Keratinocyte (primary cell): ENCODE data around the gene SAMD5. TPM values are rescaled to one million over a fixed set of nuclear protein-coding genes. Genes with fewer than 3 reads are reported as not detected.

Experiments used
- DNase-seq: peaks from one replicate; pipeline ENCODE4 v3.0.0-alpha.2; 2011; ENCODE audit warnings: low read depth, missing footprints, low spot score
- FAIRE-seq: peaks from 2 replicates; lab custom pipeline; 2011; peaks lifted over from hg19 to GRCh38; lab: Jason Lieb, UNC
- H2AFZ ChIP-seq: 2 replicates; pipeline ENCODE4 v1.6.0; 2012; ENCODE audit warnings: low read length, control low read depth, inconsistent platforms; ENCODE audit not compliant: control insufficient read depth
- H3K27ac ChIP-seq: 2 replicates; pipeline ENCODE4 v1.5.1; 2011; ENCODE audit warnings: low read length; ENCODE audit not compliant: control insufficient read depth, insufficient read depth
- H3K27me3 ChIP-seq: 3 replicates; pipeline ENCODE4 v1.6.0; 2011; ENCODE audit warnings: low read length; ENCODE audit not compliant: control insufficient read depth, insufficient read depth; ENCODE audit errors: extremely low read depth
- H3K36me3 ChIP-seq, 2 experiments: 2 replicates in 1 of 2; 3 replicates in 1 of 2; pipeline ENCODE4 v1.5.1; 2011; ENCODE audit warnings: low read length in 2 of 2, mild to moderate bottlenecking in 1 of 2; ENCODE audit not compliant: control insufficient read depth in 2 of 2, insufficient read depth in 2 of 2; ENCODE audit errors: extremely low read depth in 1 of 2
- H3K4me1 ChIP-seq: 3 replicates; pipeline ENCODE4 v1.5.1; 2011; ENCODE audit warnings: low read length; ENCODE audit not compliant: control insufficient read depth, insufficient read depth; ENCODE audit errors: extremely low read depth
- H3K4me2 ChIP-seq: 3 replicates; pipeline ENCODE4 v1.6.0; 2011; ENCODE audit warnings: low read depth, low read length; ENCODE audit not compliant: control insufficient read depth, insufficient read depth; ENCODE audit errors: extremely low read depth
- H3K4me3 ChIP-seq, 3 experiments: fragments of 200-600 bp in 1 of 3; sonication (generic) in 1 of 3; 2 replicates in 2 of 3; 3 replicates in 1 of 3; pipeline ENCODE4 v1.5.1; 2011 to 2016; ENCODE audit warnings: low read length in 3 of 3, mild to moderate bottlenecking in 3 of 3, control low read depth in 2 of 3, inconsistent platforms in 1 of 3, low read depth in 1 of 3, mixed read lengths in 1 of 3, mixed run types in 1 of 3, moderate library complexity in 1 of 3; ENCODE audit not compliant: control insufficient read depth in 2 of 3, insufficient read depth in 2 of 3; ENCODE audit errors: extremely low read depth in 1 of 3
- H3K79me2 ChIP-seq: 2 replicates; pipeline ENCODE4 v1.6.0; 2012; ENCODE audit warnings: low read length; ENCODE audit not compliant: control insufficient read depth, insufficient read depth
- H3K9ac ChIP-seq: 3 replicates; pipeline ENCODE4 v1.6.0; 2011; ENCODE audit warnings: low read length; ENCODE audit not compliant: control insufficient read depth, insufficient read depth; ENCODE audit errors: extremely low read depth
- H3K9me1 ChIP-seq: 3 replicates; pipeline ENCODE4 v1.6.0; 2011; ENCODE audit warnings: low read length; ENCODE audit not compliant: control insufficient read depth, insufficient read depth; ENCODE audit errors: extremely low read depth
- H3K9me3 ChIP-seq: 2 replicates; pipeline ENCODE4 v1.5.1; 2012; ENCODE audit warnings: low read depth, low read length; ENCODE audit not compliant: control insufficient read depth
- H4K20me1 ChIP-seq: 3 replicates; pipeline ENCODE4 v1.6.0; 2011; ENCODE audit warnings: low read length; ENCODE audit not compliant: control insufficient read depth, insufficient read depth; ENCODE audit errors: extremely low read depth
- EZH2 ChIP-seq: IDR thresholded peaks from one replicate; pipeline ENCODE4 v1.6.1; 2012; ENCODE audit warnings: inconsistent platforms, mild to moderate bottlenecking, low read length, moderate library complexity
- dilution Hi-C: fragments of 300-500 bp; cut with MboI; formaldehyde crosslinking; loops from one replicate; pipeline ENCODE4 v1.7.0; 2020; ENCODE audit warnings: low sequenced_read_pairs; ENCODE audit not compliant: extremely low pct_ligation_motif_present
- polyA plus RNA-seq, 5 experiments: library from polyadenylated mRNA; depleted of rRNA in 3 of 5; stranded (reverse) in 3 of 5; stranded (forward) in 1 of 5; unstranded in 1 of 5; fragments of >200 nt; gene quantifications; 1 replicate in 1 of 5; 2 replicates in 3 of 5; 3 replicates in 1 of 5; pipeline versions ENCODE4 v1.2.1 to v1.2.3, GENCODE V29; 2011 to 2012; ENCODE audit warnings: missing spikeins in 2 of 5, low read depth in 1 of 5, low replicate concordance in 1 of 5
- TF ChIP-seq, protein P1 (sequence below), 3 experiments: IDR thresholded peaks in 1 of 3; conservative IDR thresholded peaks in 1 of 3; optimal IDR thresholded peaks in 1 of 3; 2 replicates in 2 of 3; 3 replicates in 1 of 3; pipeline versions ENCODE3 to v1.5.1; 2011; ENCODE audit warnings: low read length in 3 of 3, mild to moderate bottlenecking in 3 of 3, moderate library complexity in 2 of 3, control low read depth in 1 of 3, inconsistent platforms in 1 of 3; ENCODE audit not compliant: insufficient read depth in 2 of 3; ENCODE audit errors: extremely low read depth in 1 of 3

SAMD5 gene
- polyA plus RNA-seq, 1 donor (not counting 4 experiments of a cell fraction or from before 2014, with no cell fraction given): 1.2 TPM

DNA sequence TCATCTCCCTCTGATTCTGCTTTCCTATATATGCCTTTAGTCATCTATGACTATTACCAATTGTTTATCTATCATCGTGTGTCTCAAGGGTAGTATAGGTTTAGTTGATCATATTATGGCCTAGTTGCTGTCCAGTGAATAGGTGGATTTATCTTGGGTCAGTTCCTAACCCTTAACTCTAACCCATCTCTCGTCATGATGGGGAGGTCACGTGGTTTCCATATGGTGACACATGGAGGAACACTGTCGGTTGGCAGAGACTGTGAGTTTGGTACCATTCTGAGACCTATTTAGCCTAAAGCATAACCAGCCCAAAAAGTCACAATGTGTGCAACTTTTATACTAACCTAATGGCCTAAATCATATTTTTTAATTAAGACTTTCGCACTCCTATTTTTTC is 103.5 kb downstream of the SAMD5 start:
- Histone ChIP-seq H2AFZ (no peak overlapping the region), H3K4me3 (no peak overlapping the region), H3K36me3 (no peaks in the 10 kb centered on the region), H3K4me1 (no peaks in the 10 kb centered on the region), H3K27me3 (no peaks in the 10 kb centered on the region), H3K27ac (no peak overlapping the region), H3K9me3 (no peaks in the 10 kb centered on the region), H3K9me1 (no peaks in the 10 kb centered on the region), H3K79me2 (no peaks in the 10 kb centered on the region), H3K4me2 (no peak overlapping the region), H4K20me1 (no peaks in the 10 kb centered on the region), H3K9ac (no peak overlapping the region)
- no peak for DNase-seq
- TF ChIP-seq, protein P1, sequence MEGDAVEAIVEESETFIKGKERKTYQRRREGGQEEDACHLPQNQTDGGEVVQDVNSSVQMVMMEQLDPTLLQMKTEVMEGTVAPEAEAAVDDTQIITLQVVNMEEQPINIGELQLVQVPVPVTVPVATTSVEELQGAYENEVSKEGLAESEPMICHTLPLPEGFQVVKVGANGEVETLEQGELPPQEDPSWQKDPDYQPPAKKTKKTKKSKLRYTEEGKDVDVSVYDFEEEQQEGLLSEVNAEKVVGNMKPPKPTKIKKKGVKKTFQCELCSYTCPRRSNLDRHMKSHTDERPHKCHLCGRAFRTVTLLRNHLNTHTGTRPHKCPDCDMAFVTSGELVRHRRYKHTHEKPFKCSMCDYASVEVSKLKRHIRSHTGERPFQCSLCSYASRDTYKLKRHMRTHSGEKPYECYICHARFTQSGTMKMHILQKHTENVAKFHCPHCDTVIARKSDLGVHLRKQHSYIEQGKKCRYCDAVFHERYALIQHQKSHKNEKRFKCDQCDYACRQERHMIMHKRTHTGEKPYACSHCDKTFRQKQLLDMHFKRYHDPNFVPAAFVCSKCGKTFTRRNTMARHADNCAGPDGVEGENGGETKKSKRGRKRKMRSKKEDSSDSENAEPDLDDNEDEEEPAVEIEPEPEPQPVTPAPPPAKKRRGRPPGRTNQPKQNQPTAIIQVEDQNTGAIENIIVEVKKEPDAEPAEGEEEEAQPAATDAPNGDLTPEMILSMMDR (optimal IDR thresholded peaks at IDR 0.05 in 1 of 3, IDR thresholded peaks at IDR 0.05 in 1 of 3, conservative IDR thresholded peaks at IDR 0.05 in 1 of 3; ENCODE audit: extremely low read depth in 1 of 3, insufficient read depth in 2 of 3, low read length in 3 of 3): no peak
- dilution Hi-C loops: no loop called here
- FAIRE-seq: no peak

- H3K4me1 ChIP-seq: no peaks in the 10 kb centered on the region
- H3K4me2 ChIP-seq: no peak overlapping the region
- H4K20me1 ChIP-seq: no peaks in the 10 kb centered on the region
- no peak overlapping the region for H3K4me3 ChIP-seq
- no peak overlapping the region for H3K27ac ChIP-seq
- no peaks in the 10 kb centered on the region for H3K27me3 ChIP-seq
- no peaks in the 10 kb centered on the region for H3K9me3 ChIP-seq
- TF ChIP-seq, protein P1 (optimal IDR thresholded peaks at IDR 0.05 in 1 of 3, IDR thresholded peaks at IDR 0.05 in 1 of 3, conservative IDR thresholded peaks at IDR 0.05 in 1 of 3; ENCODE audit: extremely low read depth in 1 of 3, insufficient read depth in 2 of 3, low read length in 3 of 3): no peak
- no peak for TF ChIP-seq EZH2
- FAIRE-seq (no peak), DNase-seq (no peak)
- no peaks in the 10 kb centered on the region for H3K9me1 ChIP-seq
- no peaks in the 10 kb centered on the region for H3K79me2 ChIP-seq
- no peak overlapping the region for H3K9ac ChIP-seq
- dilution Hi-C loops: no loop called here
- H3K36me3 ChIP-seq: no peaks in the 10 kb centered on the region
- no peak overlapping the region for H2AFZ ChIP-seq
These were observed 106.0 kb downstream of the SAMD5 start for GRCh38 chr6:147614501-147614900.
